CD14-positive monocyte (primary cell): ENCODE results near the gene TENM3. TPM values are rescaled to one million over a fixed set of nuclear protein-coding genes. Genes with fewer than 3 reads are reported as not detected.

Experiments used
- DNase-seq, 3 donors: peaks; one replicate each; pipeline ENCODE4 v3.0.0-alpha.2; 2011 to 2022
- H2AFZ ChIP-seq: 2 replicates; pipeline ENCODE4 v1.6.0; 2012; ENCODE audit warnings: mild to moderate bottlenecking, low read depth, low read length, inconsistent platforms; ENCODE audit not compliant: insufficient read depth, poor library complexity, severe bottlenecking
- H3K27ac ChIP-seq, 2 donors: 1 replicate in 1 of 2; 2 replicates in 1 of 2; pipeline ENCODE4 v1.5.1; 2012 to 2013; ENCODE audit warnings: low read length in 2 of 2, control low read depth in 1 of 2, inconsistent platforms in 1 of 2, low read depth in 1 of 2, mild to moderate bottlenecking in 1 of 2
- H3K27me3 ChIP-seq, 2 donors: one replicate each; pipeline versions ENCODE4 v1.6.0 to v1.6.1; 2011 to 2013; ENCODE audit warnings: low read length in 2 of 2; ENCODE audit not compliant: control insufficient read depth in 2 of 2, insufficient read depth in 2 of 2
- H3K36me3 ChIP-seq, 2 donors: replicated peaks in 1 of 2; 1 replicate in 1 of 2; 2 replicates in 1 of 2; pipeline versions ENCODE4 v1.5.1 to v1.6.1; 2012 to 2013; ENCODE audit warnings: low read length in 2 of 2, control low read depth in 1 of 2, inconsistent platforms in 1 of 2, mild to moderate bottlenecking in 1 of 2; ENCODE audit not compliant: insufficient read depth in 2 of 2, control insufficient read depth in 1 of 2
- H3K4me1 ChIP-seq, 2 donors: 1 replicate in 1 of 2; 2 replicates in 1 of 2; pipeline versions ENCODE4 v1.5.1 to v1.6.1; 2012 to 2013; ENCODE audit warnings: low read length in 2 of 2, control low read depth in 1 of 2, inconsistent platforms in 1 of 2, mild to moderate bottlenecking in 1 of 2, moderate library complexity in 1 of 2; ENCODE audit not compliant: insufficient read depth in 2 of 2, control insufficient read depth in 1 of 2
- H3K4me2 ChIP-seq: replicated peaks from 2 replicates; pipeline ENCODE3; 2012; ENCODE audit warnings: low read length, moderate library complexity, mild to moderate bottlenecking; ENCODE audit not compliant: poor library complexity, severe bottlenecking; ENCODE audit errors: extremely low read depth
- H3K4me3 ChIP-seq, 3 experiments: fragments of 200-600 bp in 1 of 3; sonication (generic) in 1 of 3; replicated peaks in 1 of 3; 1 replicate in 2 of 3; 2 replicates in 1 of 3; pipeline ENCODE4 v1.5.1; 2011 to 2013; ENCODE audit warnings: low read length in 3 of 3, mild to moderate bottlenecking in 3 of 3, control low read depth in 2 of 3, low read depth in 2 of 3, inconsistent platforms in 1 of 3, moderate library complexity in 1 of 3
- H3K79me2 ChIP-seq: 2 replicates; pipeline ENCODE4 v1.6.0; 2012; ENCODE audit warnings: mild to moderate bottlenecking, control low read depth, inconsistent platforms, low read length, moderate library complexity; ENCODE audit not compliant: insufficient read depth
- H3K9ac ChIP-seq: 2 replicates; pipeline ENCODE4 v1.6.0; 2017; ENCODE audit warnings: low read length, mild to moderate bottlenecking; ENCODE audit not compliant: insufficient read depth, poor library complexity, severe bottlenecking
- H3K9me3 ChIP-seq, 2 donors: replicated peaks in 1 of 2; 1 replicate in 1 of 2; 2 replicates in 1 of 2; pipeline versions ENCODE4 v1.5.1 to v1.6.1; 2012 to 2013; ENCODE audit warnings: low read length in 2 of 2, control low read depth in 1 of 2; ENCODE audit not compliant: control insufficient read depth in 1 of 2, insufficient read depth in 1 of 2
- H4K20me1 ChIP-seq: 2 replicates; pipeline ENCODE4 v1.6.0; 2012; ENCODE audit warnings: mild to moderate bottlenecking, low read length, control low read depth, moderate library complexity; ENCODE audit not compliant: insufficient read depth
- H3K27ac Mint-ChIP-seq, 7 donors: one replicate each; pipeline ENCODE4 v1.8.0; 2020; ENCODE audit warnings: mild to moderate bottlenecking in 7 of 7, mixed read lengths in 7 of 7, moderate library complexity in 6 of 7, inconsistent platforms in 2 of 7
- H3K27me3 Mint-ChIP-seq, 3 donors: one replicate each; pipeline ENCODE4 v1.8.0; 2021 to 2022; ENCODE audit warnings: low read depth in 3 of 3, mild to moderate bottlenecking in 3 of 3, mixed read lengths in 3 of 3, moderate library complexity in 3 of 3, inconsistent platforms in 1 of 3
- H3K36me3 Mint-ChIP-seq, 2 donors: one replicate each; pipeline ENCODE4 v1.8.0; 2020; ENCODE audit warnings: mixed read lengths in 2 of 2, inconsistent platforms in 1 of 2, mild to moderate bottlenecking in 1 of 2
- H3K4me1 Mint-ChIP-seq: one replicate; pipeline ENCODE4 v1.8.0; 2020; ENCODE audit warnings: mild to moderate bottlenecking, mixed read lengths
- H3K4me3 Mint-ChIP-seq, 2 donors: one replicate each; pipeline ENCODE4 v1.8.0; 2020; ENCODE audit warnings: mild to moderate bottlenecking in 2 of 2, mixed read lengths in 2 of 2, moderate library complexity in 1 of 2
- H3K9me3 Mint-ChIP-seq, 7 donors: one replicate each; pipeline ENCODE4 v1.8.0; 2020 to 2022; ENCODE audit warnings: mixed read lengths in 7 of 7, mild to moderate bottlenecking in 6 of 7, moderate library complexity in 6 of 7, inconsistent platforms in 2 of 7
- CTCF ChIP-seq: fragments of 200-600 bp; IDR thresholded peaks from one replicate; pipeline ENCODE4 v1.8.0; 2022; ENCODE audit warnings: antibody characterized with exemption, mild to moderate bottlenecking
- WGBS: methylation state at CpG from one replicate; pipeline ENCODE4 v1.1.5; 2013; ENCODE audit warnings: missing lambda C conversion rate; ENCODE audit not compliant: insufficient coverage; 5-methylcytosine and 5-hydroxymethylcytosine counted together
- intact Hi-C, 2 donors: fragments of 100-400 bp; cut with micrococcal nuclease; formaldehyde crosslinking; loops; one replicate each; pipeline versions ENCODE4 v1.15.0 to v1.15.1; 2023
- polyA plus RNA-seq, 3 donors: library from polyadenylated mRNA; depleted of rRNA in 1 of 3; unstranded in 2 of 3; stranded (reverse) in 1 of 3; fragments of 300-500 nt in 2 of 3; fragments of >200 nt in 1 of 3; fragmentation: Illumina TruSeq in 2 of 3; gene quantifications; 1 replicate in 2 of 3; 2 replicates in 1 of 3; pipeline ENCODE4 v1.2.3, GENCODE V29; 2012 to 2021

TENM3 gene
- polyA plus RNA-seq, 3 donors, result not detected

- no peaks in the 10 kb centered on the region for H3K79me2 ChIP-seq
- H2AFZ ChIP-seq, result no peak overlapping the region
Measured at GRCh38 chr4:182493377-182493776, 250.2 kb downstream of the TENM3 start.

GRCh38 chr4:182494103-182494502, 250.9 kb downstream of the TENM3 start:
- DNase-seq, result no peak
- Histone ChIP-seq H4K20me1 (no peaks in the 10 kb centered on the region), H2AFZ (no peak overlapping the region), H3K9me3 (no peaks in the 10 kb centered on the region), H3K4me2 (no peak overlapping the region), H3K4me1 (no peaks in the 10 kb centered on the region), H3K27me3 (no peaks in the 10 kb centered on the region), H3K9ac (no peak overlapping the region), H3K4me3 (no peak overlapping the region), H3K79me2 (no peaks in the 10 kb centered on the region), H3K27ac (no peak overlapping the region), H3K36me3 (no peaks in the 10 kb centered on the region)
- H3K27ac Mint-ChIP-seq, result no peak overlapping the region
- H3K9me3 Mint-ChIP-seq, result peaks cover 0 to 2% (median 0%) of the 10 kb centered on the region in 7 donors
- H3K4me3 Mint-ChIP-seq, result no peak overlapping the region
- peaks cover 0 to 1% (median 0%) of the 10 kb centered on the region in 3 donors for H3K27me3 Mint-ChIP-seq
- intact Hi-C loops, result no loop called here
- peaks cover 8% of the 10 kb centered on the region for H3K4me1 Mint-ChIP-seq
- no CpG with 5 or more reads among the region's 2 CpGs for WGBS
- no peak for TF ChIP-seq CTCF
- H3K36me3 Mint-ChIP-seq, result no peaks in the 10 kb centered on the region

More at GRCh38 chr4:182493377-182493776, 250.2 kb downstream of the TENM3 start:
- Histone ChIP-seq H3K27ac (no peak overlapping the region), H3K36me3 (no peaks in the 10 kb centered on the region), H3K4me1 (no peaks in the 10 kb centered on the region), H3K9ac (no peak overlapping the region), H3K4me2 (no peak overlapping the region), H3K27me3 (no peaks in the 10 kb centered on the region), H3K9me3 (no peaks in the 10 kb centered on the region), H3K4me3 (no peak overlapping the region), H4K20me1 (no peaks in the 10 kb centered on the region)
- Mint-ChIP-seq H3K27me3 (peaks cover 0 to 1% (median 0%) of the 10 kb centered on the region in 3 donors), H3K36me3 (no peaks in the 10 kb centered on the region), H3K4me1 (peaks cover 8% of the 10 kb centered on the region), H3K9me3 (peaks cover 0 to 2% (median 0%) of the 10 kb centered on the region in 7 donors), H3K27ac (no peak overlapping the region), H3K4me3 (no peak overlapping the region)
- no peak for DNase-seq
- intact Hi-C loops, result no loop called here
- no peak for TF ChIP-seq CTCF
- WGBS, result no CpG with 5 or more reads among the region's 3 CpGs
